Gastroesophageal sphincter (tissue), 4 donors: Measurements from ENCODE around the gene PLOD1. TPM values are rescaled to one million over a fixed set of nuclear protein-coding genes. Genes with fewer than 3 reads are reported as not detected.
A peak's percentile ranks its signal among the peaks of the same experiment; 100 is the strongest.

Experiments used
- ATAC-seq: fragments of 150-250 bp; one replicate; pipeline ENCODE4 v1.9.1; 2016; ENCODE audit warnings: mild to moderate bottlenecking, moderate library complexity
- H3K27ac ChIP-seq, 4 donors: fragments of 200-600 bp; sonication (generic) in 3 of 4; 1 replicate in 3 of 4; 2 replicates in 1 of 4; pipeline ENCODE4 v1.5.1; 2016 to 2019
- H3K27me3 ChIP-seq: fragments of 200-600 bp; sonication (generic); one replicate; pipeline ENCODE4 v1.5.1; 2019
- H3K36me3 ChIP-seq, 2 donors: fragments of 200-600 bp; sonication (generic); one replicate each; pipeline ENCODE4 v1.5.1; 2019; ENCODE audit warnings: control low read depth in 1 of 2
- H3K4me1 ChIP-seq, 3 donors: fragments of 200-600 bp; sonication (generic); 1 replicate in 2 of 3; 2 replicates in 1 of 3; pipeline ENCODE4 v1.5.1; 2016 to 2019; ENCODE audit warnings: control low read depth in 2 of 3
- H3K4me3 ChIP-seq, 2 donors: fragments of 200-600 bp; sonication (generic); one replicate each; pipeline ENCODE4 v1.5.1; 2019; ENCODE audit warnings: mild to moderate bottlenecking in 1 of 2, moderate library complexity in 1 of 2
- H3K9me3 ChIP-seq, 3 donors: fragments of 200-600 bp; sonication (generic); one replicate each; pipeline ENCODE4 v1.5.1; 2017 to 2019; ENCODE audit warnings: control low read depth in 2 of 3
- EP300 ChIP-seq: sonication (generic); formaldehyde crosslinking; IDR thresholded peaks from one replicate; pipeline ENCODE4 v1.6.1; 2017; ENCODE audit warnings: antibody characterized with exemption, mild to moderate bottlenecking
- POLR2A ChIP-seq, 2 donors: fragments of 450-650 bp; IDR thresholded peaks; one replicate each; pipeline ENCODE4 v1.6.1; 2017; ENCODE audit warnings: antibody characterized with exemption in 2 of 2, mild to moderate bottlenecking in 2 of 2, moderate library complexity in 1 of 2
- POLR2AphosphoS5 ChIP-seq: sonication (generic); formaldehyde crosslinking; IDR thresholded peaks from one replicate; pipeline ENCODE4 v1.6.1; 2017; ENCODE audit warnings: antibody characterized with exemption
- WGBS, 2 donors: methylation state at CpG; one replicate each; pipeline ENCODE4 v1.1.5; 2018; ENCODE audit warnings: low coverage in 1 of 2; 5-methylcytosine and 5-hydroxymethylcytosine counted together
- total RNA-seq, 4 donors: library from RNA; depleted of rRNA; stranded (reverse); fragments of >200 nt; gene quantifications; one replicate each; pipeline ENCODE4 v1.1.0, GENCODE V29; 2016
- TF ChIP-seq, protein P1 (sequence below), 4 experiments: fragments of 200-600 bp in 2 of 4; fragments of 450-650 bp in 2 of 4; sonication (generic) in 1 of 4; IDR thresholded peaks; one replicate each; pipeline ENCODE4 v1.5.1; 2017 to 2019; ENCODE audit warnings: antibody characterized with exemption in 4 of 4, mild to moderate bottlenecking in 2 of 4, moderate library complexity in 2 of 4

PLOD1 gene
- total RNA-seq, 4 donors from 2014 or later = 66.5 to 125 (median 70.1) TPM

DNA sequence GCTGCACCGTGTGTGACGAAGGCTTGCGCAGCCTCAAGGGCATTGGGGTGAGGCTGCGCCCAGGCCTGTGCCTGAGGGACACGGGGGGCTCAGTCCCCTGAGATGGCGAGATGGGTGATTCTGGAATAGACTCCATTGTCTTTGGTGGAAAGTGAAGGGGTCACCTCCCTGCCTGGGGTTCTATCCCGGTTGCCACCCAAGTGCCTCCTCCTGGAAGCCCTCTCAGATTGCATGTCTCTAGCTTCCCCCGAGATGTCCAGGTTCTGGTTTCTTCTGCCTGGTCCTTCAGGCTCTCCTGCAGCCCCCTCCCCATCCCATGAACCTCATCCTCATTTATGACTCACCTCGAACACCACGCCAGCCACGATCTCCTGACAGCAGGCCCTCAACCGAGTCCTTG lies 23.4 kb downstream of the PLOD1 start:
- no peak overlapping the region for H3K27ac ChIP-seq
- no peak overlapping the region for H3K4me3 ChIP-seq
- no peak for ATAC-seq
- peaks cover 0 to 99% of the 10 kb centered on the region in 2 donors for H3K36me3 ChIP-seq
- TF ChIP-seq POLR2A (IDR thresholded peaks at IDR 0.05) = no peak
- no peak for TF ChIP-seq EP300
- TF ChIP-seq POLR2AphosphoS5 = no peak
- TF ChIP-seq, protein P1, sequence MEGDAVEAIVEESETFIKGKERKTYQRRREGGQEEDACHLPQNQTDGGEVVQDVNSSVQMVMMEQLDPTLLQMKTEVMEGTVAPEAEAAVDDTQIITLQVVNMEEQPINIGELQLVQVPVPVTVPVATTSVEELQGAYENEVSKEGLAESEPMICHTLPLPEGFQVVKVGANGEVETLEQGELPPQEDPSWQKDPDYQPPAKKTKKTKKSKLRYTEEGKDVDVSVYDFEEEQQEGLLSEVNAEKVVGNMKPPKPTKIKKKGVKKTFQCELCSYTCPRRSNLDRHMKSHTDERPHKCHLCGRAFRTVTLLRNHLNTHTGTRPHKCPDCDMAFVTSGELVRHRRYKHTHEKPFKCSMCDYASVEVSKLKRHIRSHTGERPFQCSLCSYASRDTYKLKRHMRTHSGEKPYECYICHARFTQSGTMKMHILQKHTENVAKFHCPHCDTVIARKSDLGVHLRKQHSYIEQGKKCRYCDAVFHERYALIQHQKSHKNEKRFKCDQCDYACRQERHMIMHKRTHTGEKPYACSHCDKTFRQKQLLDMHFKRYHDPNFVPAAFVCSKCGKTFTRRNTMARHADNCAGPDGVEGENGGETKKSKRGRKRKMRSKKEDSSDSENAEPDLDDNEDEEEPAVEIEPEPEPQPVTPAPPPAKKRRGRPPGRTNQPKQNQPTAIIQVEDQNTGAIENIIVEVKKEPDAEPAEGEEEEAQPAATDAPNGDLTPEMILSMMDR (IDR thresholded peaks at IDR 0.05) = no peak
- peaks cover 0 to 10% (median 0%) of the 10 kb centered on the region in 3 donors for H3K4me1 ChIP-seq
- WGBS, 2 donors = 89 to 90% methylated on average over 4 to 8 of the region's 12 CpGs
- no peaks in the 10 kb centered on the region for H3K9me3 ChIP-seq
- no peaks in the 10 kb centered on the region for H3K27me3 ChIP-seq

DNA sequence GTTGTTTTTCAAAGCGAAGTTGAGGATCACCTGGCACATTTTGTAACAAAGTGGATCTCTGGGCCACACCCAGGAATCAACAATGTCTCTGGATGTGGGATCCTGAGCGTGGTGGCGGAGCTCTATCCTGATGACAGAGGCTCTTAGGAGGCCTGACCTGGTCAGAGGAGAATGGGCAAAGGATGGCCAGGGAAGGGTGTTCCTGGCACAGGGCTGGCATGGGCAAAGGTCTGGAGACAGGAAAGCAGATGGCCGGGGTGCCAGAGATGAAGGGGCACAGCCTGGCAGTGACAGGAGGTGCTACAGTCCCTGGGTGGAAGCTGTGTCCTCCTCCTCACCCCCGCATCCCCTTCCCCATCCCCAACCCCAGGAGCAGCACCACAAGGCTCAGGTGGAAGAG lies 25.8 kb downstream of the PLOD1 start:
- peaks cover 0 to 100% of the 10 kb centered on the region in 2 donors for H3K36me3 ChIP-seq
- WGBS, 2 donors = 94% methylated on average over 2 of the region's 5 CpGs; no CpG with 5 or more reads in 1 of the 2 donors
- no peaks in the 10 kb centered on the region for H3K27me3 ChIP-seq
- no peaks in the 10 kb centered on the region for H3K9me3 ChIP-seq
- no peak for ATAC-seq
- no peak overlapping the region for H3K4me3 ChIP-seq
- peaks cover 0 to 10% (median 0%) of the 10 kb centered on the region in 3 donors for H3K4me1 ChIP-seq
- H3K27ac ChIP-seq = peak overlapping the region in 1 of 4 donors; percentile 27
- TF ChIP-seq, protein P1 (IDR thresholded peaks at IDR 0.05) = no peak
- TF ChIP-seq POLR2A (IDR thresholded peaks at IDR 0.05) (no peak), EP300 (no peak), POLR2AphosphoS5 (no peak)

DNA sequence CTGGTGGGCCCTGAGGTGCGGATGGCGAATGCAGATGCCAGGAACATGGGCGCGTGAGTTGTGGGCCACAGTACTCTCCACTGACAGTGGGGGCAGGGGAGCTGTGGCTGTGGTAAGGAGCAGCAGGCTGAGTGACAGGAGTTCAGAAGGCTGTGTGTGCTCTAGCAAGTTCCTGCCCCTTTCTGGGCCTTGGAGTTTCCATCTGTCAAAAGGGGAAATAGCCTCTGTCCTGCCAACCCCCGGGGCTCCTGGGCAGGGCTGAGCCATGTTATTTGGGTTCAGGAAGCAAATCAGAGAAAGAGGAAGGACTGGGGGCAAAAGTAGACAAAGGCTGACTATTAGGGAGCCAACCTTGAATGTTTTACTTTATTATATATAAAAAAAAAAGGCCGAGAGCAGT lies 26.2 kb downstream of the PLOD1 start:
- H3K27ac ChIP-seq = peak overlapping the region in 1 of 4 donors; percentile 27

DNA sequence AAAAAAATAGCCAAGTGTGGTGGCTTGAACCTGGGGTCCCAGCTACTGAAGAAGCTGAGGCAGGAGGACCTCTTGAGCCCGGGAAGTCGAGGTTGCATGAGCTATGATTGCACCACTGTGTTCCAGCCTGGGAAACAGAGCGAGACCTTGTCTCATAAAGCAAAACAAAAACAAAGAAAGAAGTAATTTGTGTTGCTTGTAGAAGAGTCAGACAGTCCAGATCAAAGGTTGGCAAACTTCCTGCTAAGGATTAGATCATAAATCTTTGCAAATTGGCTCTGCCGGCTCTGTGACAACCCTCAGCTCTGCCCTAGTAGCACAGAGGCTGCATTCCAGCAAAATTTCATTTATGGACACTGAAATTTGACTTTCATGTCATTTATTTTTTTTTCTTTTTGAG lies 26.7 kb downstream of the PLOD1 start:
- TF ChIP-seq POLR2AphosphoS5 (no peak), POLR2A (IDR thresholded peaks at IDR 0.05) (no peak), EP300 (no peak)
- TF ChIP-seq, protein P1 (IDR thresholded peaks at IDR 0.05) = no peak
- H3K9me3 ChIP-seq = no peaks in the 10 kb centered on the region
- H3K27me3 ChIP-seq = no peaks in the 10 kb centered on the region
- peaks cover 0 to 100% of the 10 kb centered on the region in 2 donors for H3K36me3 ChIP-seq
- no peak overlapping the region for H3K4me3 ChIP-seq
- peaks cover 0 to 10% (median 0%) of the 10 kb centered on the region in 3 donors for H3K4me1 ChIP-seq
- H3K27ac ChIP-seq = peak overlapping the region in 1 of 4 donors; percentile 27
- 37 to 54% methylated on average over 2 to 4 of the region's 4 CpGs for WGBS, 2 donors
- ATAC-seq = peak; percentile 22

More for the DNA sequence above, 26.2 kb downstream of the PLOD1 start:
- Histone ChIP-seq H3K9me3 (no peaks in the 10 kb centered on the region), H3K4me3 (no peak overlapping the region), H3K27me3 (no peaks in the 10 kb centered on the region), H3K36me3 (peaks cover 0 to 100% of the 10 kb centered on the region in 2 donors), H3K4me1 (peaks cover 0 to 10% (median 0%) of the 10 kb centered on the region in 3 donors)
- TF ChIP-seq EP300 (no peak), POLR2A (IDR thresholded peaks at IDR 0.05) (no peak), POLR2AphosphoS5 (no peak)
- TF ChIP-seq, protein P1 (IDR thresholded peaks at IDR 0.05) = no peak
- ATAC-seq = peak; percentile 30
- 33 to 93% methylated on average over 1 to 5 of the region's 6 CpGs for WGBS, 2 donors

DNA sequence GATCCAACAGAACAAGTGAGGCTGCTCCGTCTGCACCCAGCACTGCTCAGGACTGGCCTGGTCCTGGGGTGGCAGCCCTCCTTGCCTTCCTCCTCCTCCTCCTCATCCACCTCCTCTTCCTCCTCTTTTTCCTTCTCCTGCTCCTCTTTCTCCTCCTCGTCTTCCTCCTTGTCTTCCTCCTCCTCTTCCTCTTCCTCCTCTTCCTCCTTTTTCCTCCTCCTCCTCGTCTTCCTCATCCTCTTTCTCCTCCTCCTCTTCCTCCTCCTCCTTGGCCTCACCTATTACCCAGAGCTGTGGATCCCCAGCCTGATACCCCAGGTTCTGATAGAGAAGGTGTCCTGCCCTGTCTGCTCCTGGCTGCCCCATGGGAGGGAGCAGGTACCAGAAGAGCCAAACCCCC lies 29.1 kb downstream of the PLOD1 start:
- peaks cover 0 to 100% of the 10 kb centered on the region in 2 donors for H3K36me3 ChIP-seq
- ATAC-seq = no peak
- WGBS, 2 donors = 60 to 88% methylated on average over 1 to 2 of the region's 3 CpGs

More for the DNA sequence above, 29.1 kb downstream of the PLOD1 start:
- TF ChIP-seq, protein P1 (IDR thresholded peaks at IDR 0.05) = no peak
- TF ChIP-seq EP300 (no peak), POLR2A (IDR thresholded peaks at IDR 0.05) (no peak), POLR2AphosphoS5 (no peak)
- H3K27ac ChIP-seq = no peak overlapping the region
- H3K4me3 ChIP-seq = no peak overlapping the region
- no peaks in the 10 kb centered on the region for H3K27me3 ChIP-seq
- no peaks in the 10 kb centered on the region for H3K9me3 ChIP-seq
- H3K4me1 ChIP-seq = peaks cover 0 to 10% (median 0%) of the 10 kb centered on the region in 3 donors
